ENCODE results near the gene PLEKHM2. TPM values are rescaled to one million over a fixed set of nuclear protein-coding genes. Genes with fewer than 3 reads are reported as not detected.

PLEKHM2 gene
- total and polyA plus RNA-seq, 2 of the 8 experiments (the other 6 are each of a cell fraction or from before 2014, with no cell fraction given) = 38.3 to 47.6 TPM

- H4K91ac ChIP-seq (replicated peaks; ENCODE audit: insufficient read length, low read length) = no peak overlapping the region
- ChIA-PET POLR2A (ENCODE audit: partially characterized antibody) (interaction anchor here (0.7 kb wide), 1 partner anchor 988 kb away, joined by 3 read pairs; no protein-coding TSS in a partner anchor), CTCF (ENCODE audit: partially characterized antibody) (interaction anchor here (0.7 kb wide), 1 partner anchor 116 kb away, joined by 3 read pairs; no protein-coding TSS in a partner anchor)
- no peak overlapping the region for H2AK5ac ChIP-seq (ENCODE audit: low read depth, low read length)
- no peak overlapping the region for H3K4me3 ChIP-seq (ENCODE audit: extremely low read depth in 1 of 4, insufficient read depth in 2 of 4, low read depth in 3 of 4, low read length in 4 of 4)
- H3K23ac ChIP-seq (ENCODE audit: insufficient read length) = no peak overlapping the region
- no peak overlapping the region for H2BK12ac ChIP-seq (ENCODE audit: low read depth, low read length)
- no peak overlapping the region for H2AFZ ChIP-seq (ENCODE audit: low read length)
- no peak overlapping the region for H3K14ac ChIP-seq (ENCODE audit: insufficient read length)
- H2BK20ac ChIP-seq (ENCODE audit: low read length) = no peak overlapping the region
- H3K36me3 ChIP-seq (ENCODE audit: control insufficient read depth in 2 of 4, insufficient read depth in 4 of 4, low read length in 3 of 4) = peaks cover 22 to 71% (median 40%) of the 10 kb centered on the region in 4 experiments; a peak in 7 of 8 replicates
- no peaks in the 10 kb centered on the region; the same call in none of the 2 replicates for H3K79me1 ChIP-seq (ENCODE audit: low read depth, low read length)
- no peak overlapping the region for H3K18ac ChIP-seq (ENCODE audit: extremely low read depth, low read length)
- H3K23me2 ChIP-seq (ENCODE audit: low read depth, low read length) = no peaks in the 10 kb centered on the region; the same call in 1 of the 2 replicates
- 95% methylated on average over 3 of the region's 3 CpGs; no CpG with 5 or more reads in 1 of the 2 experiments for WGBS, 2 experiments (ENCODE audit: extremely low coverage in 1 of 2, insufficient coverage in 1 of 2, insufficient read length in 1 of 2, insufficient replicate concordance in 2 of 2, low coverage in 1 of 2, low lambda C conversion rate in 2 of 2, missing lambda C conversion rate in 1 of 2)
- H4K5ac ChIP-seq (ENCODE audit: insufficient read length, low read depth, low read length) = no peak overlapping the region
- DNase-seq (ENCODE audit: low read depth in 1 of 2, low spot score in 2 of 2) = no peak
- H3K27me3 ChIP-seq (replicated peaks in 1 of 4; ENCODE audit: control insufficient read depth in 3 of 4, extremely low read depth in 1 of 4, insufficient read depth in 3 of 4, low read length in 3 of 4) = no peaks in the 10 kb centered on the region
- no peak overlapping the region for H2BK15ac ChIP-seq (ENCODE audit: low read length)
- H3K4ac ChIP-seq (replicated peaks; ENCODE audit: insufficient read length, low read depth, low read length) = no peak overlapping the region
- no peak overlapping the region for H3K27ac ChIP-seq (ENCODE audit: low read depth, low read length)
- H2BK5ac ChIP-seq (ENCODE audit: low read depth, low read length) = no peak overlapping the region
- peaks cover 0 to 3% of the 10 kb centered on the region in 2 experiments; a peak in 1 of 4 replicates for H3K79me2 ChIP-seq (ENCODE audit: control insufficient read depth in 1 of 2, insufficient read depth in 2 of 2, low read length in 2 of 2)
- no peak overlapping the region for H3K56ac ChIP-seq (replicated peaks; ENCODE audit: insufficient read length, low read depth, low read length)
- H4K8ac ChIP-seq (ENCODE audit: extremely low read depth, insufficient read depth, low read length) = no peak overlapping the region
- H3K9ac ChIP-seq (replicated peaks in 1 of 4; ENCODE audit: extremely low read depth in 1 of 4, low read depth in 3 of 4, low read length in 3 of 4) = no peak overlapping the region
- peaks cover 3 to 8% of the 10 kb centered on the region in 2 experiments for H4K20me1 ChIP-seq (replicated peaks in 1 of 2; ENCODE audit: control insufficient read depth in 1 of 2, insufficient read depth in 2 of 2, low read length in 2 of 2)
- no peak for FAIRE-seq
- H3K9me3 ChIP-seq (ENCODE audit: insufficient read depth in 2 of 2, low read depth in 1 of 2, low read length in 1 of 2) = no peaks in the 10 kb centered on the region
- no peak overlapping the region for H3K4me2 ChIP-seq (ENCODE audit: insufficient read depth in 1 of 2, low read depth in 2 of 2, low read length in 2 of 2)
- no peaks in the 10 kb centered on the region for H3K4me1 ChIP-seq (replicated peaks in 1 of 4; ENCODE audit: control insufficient read depth in 3 of 4, insufficient read depth in 4 of 4, low read length in 3 of 4)
- H2BK120ac ChIP-seq (replicated peaks; ENCODE audit: low read depth, low read length) = no peak overlapping the region
- TF ChIP-seq RXRA (IDR thresholded peaks at IDR 0.05; ENCODE audit: insufficient read depth, low read depth, low read length) (no peak), SIN3A (conservative IDR thresholded peaks at IDR 0.05 in 1 of 2, IDR thresholded peaks at IDR 0.05 in 1 of 2; ENCODE audit: low read depth in 1 of 2, low read length in 2 of 2) (no peak), KDM5A (IDR thresholded peaks at IDR 0.05; ENCODE audit: low read length) (no peak), JUND (IDR thresholded peaks at IDR 0.05; ENCODE audit: low read length) (no peak), BACH1 (IDR thresholded peaks at IDR 0.05; ENCODE audit: low read length) (no peak), MAX (IDR thresholded peaks at IDR 0.05) (no peak), CHD1 (IDR thresholded peaks at IDR 0.05; ENCODE audit: low read depth, low read length) (no peak), FOSL1 (IDR thresholded peaks at IDR 0.05; ENCODE audit: insufficient read depth, low read depth, low read length) (no peak), SAP30 (IDR thresholded peaks at IDR 0.05; ENCODE audit: insufficient read depth, insufficient replicate concordance, low read length) (no peak), SUZ12 (IDR thresholded peaks at IDR 0.05; ENCODE audit: low read length) (no peak), SP2 (IDR thresholded peaks at IDR 0.05; ENCODE audit: low read length) (no peak), ATF2 (IDR thresholded peaks at IDR 0.05; ENCODE audit: low read length) (no peak)
Measured at GRCh38 chr1:15640667-15641066, 43.5 kb upstream of the PLEKHM2 start.

Data from H1 (cell line).